ENCODE results near the gene ABCC6. TPM values are rescaled to one million over a fixed set of nuclear protein-coding genes. Genes with fewer than 3 reads are reported as not detected.
"Not testable (repeated sequence)": the region's sequence is repeated elsewhere in the genome, so short reads cannot be mapped to it uniquely, and the experiment has no call there.

Gene ABCC6
- polyA plus RNA-seq, 1 donor from 2014 or later: not detected

DNA sequence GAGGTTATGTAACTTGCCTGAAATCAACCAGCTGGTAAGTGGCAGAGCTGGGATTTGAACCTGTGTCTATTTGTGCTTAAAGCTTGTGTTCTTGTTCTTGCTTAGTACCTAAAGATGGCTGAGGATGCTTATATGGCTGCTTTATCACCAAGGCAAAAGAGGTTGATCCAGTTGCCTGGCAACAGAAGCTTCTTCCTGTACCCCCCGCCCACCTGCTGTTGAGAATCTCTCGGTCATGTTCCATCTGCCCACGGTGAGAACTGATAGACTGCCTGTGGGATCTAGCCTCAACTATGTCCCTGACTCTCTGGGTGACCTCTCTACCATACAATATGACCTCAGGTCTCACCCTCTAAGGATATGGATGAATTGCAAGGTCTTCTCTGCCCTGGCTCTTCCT lies 60.7 kb downstream of the ABCC6 start:
- Histone ChIP-seq H3K9me3 (ENCODE audit: low read length) (peaks cover 9% of the 10 kb centered on the region), H3F3A (ENCODE audit: insufficient read depth, low read length, poor library complexity, severe bottlenecking) (no peaks in the 10 kb centered on the region), H3K9me2 (ENCODE audit: insufficient read depth, low read length) (no peaks in the 10 kb centered on the region), H3K79me2 (replicated peaks; ENCODE audit: insufficient read depth, low read length) (no peaks in the 10 kb centered on the region), H3K4me3 (ENCODE audit: low read length) (no peak overlapping the region), H4K20me1 (ENCODE audit: insufficient read depth) (no peaks in the 10 kb centered on the region), H3K27ac (ENCODE audit: low read length) (no peak overlapping the region), H3K4me2 (ENCODE audit: low read length) (no peak overlapping the region), H3K9ac (ENCODE audit: low read length) (no peak overlapping the region), H3K36me3 (ENCODE audit: insufficient read depth, low read length) (no peaks in the 10 kb centered on the region), H3K27me3 (ENCODE audit: insufficient read depth, low read depth, low read length) (no peaks in the 10 kb centered on the region), H2AFZ (ENCODE audit: low read depth, low read length) (no peak overlapping the region)
- TF ChIP-seq MXI1 (conservative IDR thresholded peaks at IDR 0.05; ENCODE audit: poor library complexity, severe bottlenecking) (no peak), TAF1 (IDR thresholded peaks at IDR 0.05; ENCODE audit: low read depth) (no peak), REST (IDR thresholded peaks at IDR 0.05; ENCODE audit: borderline replicate concordance) (no peak), EZH2 (IDR thresholded peaks at IDR 0.05; ENCODE audit: borderline replicate concordance, insufficient read depth, low read length, poor library complexity, severe bottlenecking) (no peak), EP300 (conservative IDR thresholded peaks at IDR 0.05; ENCODE audit: poor library complexity, severe bottlenecking) (no peak), RAD21 (conservative IDR thresholded peaks at IDR 0.05) (no peak), SMC3 (conservative IDR thresholded peaks at IDR 0.05; ENCODE audit: poor library complexity) (no peak), POLR2AphosphoS5 (IDR thresholded peaks at IDR 0.05) (no peak)
- TF ChIP-seq, protein P1, sequence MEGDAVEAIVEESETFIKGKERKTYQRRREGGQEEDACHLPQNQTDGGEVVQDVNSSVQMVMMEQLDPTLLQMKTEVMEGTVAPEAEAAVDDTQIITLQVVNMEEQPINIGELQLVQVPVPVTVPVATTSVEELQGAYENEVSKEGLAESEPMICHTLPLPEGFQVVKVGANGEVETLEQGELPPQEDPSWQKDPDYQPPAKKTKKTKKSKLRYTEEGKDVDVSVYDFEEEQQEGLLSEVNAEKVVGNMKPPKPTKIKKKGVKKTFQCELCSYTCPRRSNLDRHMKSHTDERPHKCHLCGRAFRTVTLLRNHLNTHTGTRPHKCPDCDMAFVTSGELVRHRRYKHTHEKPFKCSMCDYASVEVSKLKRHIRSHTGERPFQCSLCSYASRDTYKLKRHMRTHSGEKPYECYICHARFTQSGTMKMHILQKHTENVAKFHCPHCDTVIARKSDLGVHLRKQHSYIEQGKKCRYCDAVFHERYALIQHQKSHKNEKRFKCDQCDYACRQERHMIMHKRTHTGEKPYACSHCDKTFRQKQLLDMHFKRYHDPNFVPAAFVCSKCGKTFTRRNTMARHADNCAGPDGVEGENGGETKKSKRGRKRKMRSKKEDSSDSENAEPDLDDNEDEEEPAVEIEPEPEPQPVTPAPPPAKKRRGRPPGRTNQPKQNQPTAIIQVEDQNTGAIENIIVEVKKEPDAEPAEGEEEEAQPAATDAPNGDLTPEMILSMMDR (IDR thresholded peaks at IDR 0.05; ENCODE audit: poor library complexity, severe bottlenecking): no peak

DNA sequence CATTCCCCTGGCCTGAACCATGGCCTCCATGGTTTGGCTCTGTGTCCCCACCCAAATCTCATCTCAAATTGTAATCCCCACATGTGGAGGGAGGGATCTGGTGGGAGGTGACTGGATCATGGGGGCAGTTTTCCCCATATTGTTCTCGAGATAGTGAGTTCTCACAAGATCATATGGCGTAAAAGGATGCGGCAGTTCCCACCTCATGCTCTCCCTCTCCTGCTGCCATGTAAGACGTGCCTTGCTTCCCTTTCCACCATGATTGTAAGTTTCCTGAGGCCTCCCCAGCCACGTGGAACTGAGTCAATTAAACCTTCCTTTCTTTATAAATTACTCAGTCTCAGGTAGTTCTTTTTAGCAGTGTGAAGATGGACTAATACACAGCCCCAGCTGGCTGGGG lies 61.5 kb downstream of the ABCC6 start:
- not testable (repeated sequence) for H4K20me1 ChIP-seq (ENCODE audit: insufficient read depth); H3K4me2 ChIP-seq (ENCODE audit: low read length); H3K79me2 ChIP-seq (replicated peaks; ENCODE audit: insufficient read depth, low read length); H3K9ac ChIP-seq (ENCODE audit: low read length); H3K9me3 ChIP-seq (ENCODE audit: low read length); H3K4me3 ChIP-seq (ENCODE audit: low read length); H3F3A ChIP-seq (ENCODE audit: insufficient read depth, low read length, poor library complexity, severe bottlenecking); H3K27me3 ChIP-seq (ENCODE audit: insufficient read depth, low read depth, low read length); H3K27ac ChIP-seq (ENCODE audit: low read length); H3K9me2 ChIP-seq (ENCODE audit: insufficient read depth, low read length); H2AFZ ChIP-seq (ENCODE audit: low read depth, low read length); H3K36me3 ChIP-seq (ENCODE audit: insufficient read depth, low read length)

- Histone ChIP-seq H3K36me3 (ENCODE audit: insufficient read depth, low read length) (no peaks in the 10 kb centered on the region), H3F3A (ENCODE audit: insufficient read depth, low read length, poor library complexity, severe bottlenecking) (no peaks in the 10 kb centered on the region), H3K27ac (ENCODE audit: low read length) (no peak overlapping the region), H3K4me3 (ENCODE audit: low read length) (no peak overlapping the region), H3K4me2 (ENCODE audit: low read length) (no peak overlapping the region), H3K9me3 (ENCODE audit: low read length) (peaks cover 9% of the 10 kb centered on the region), H3K9ac (ENCODE audit: low read length) (no peak overlapping the region), H3K9me2 (ENCODE audit: insufficient read depth, low read length) (no peaks in the 10 kb centered on the region), H3K79me2 (replicated peaks; ENCODE audit: insufficient read depth, low read length) (no peaks in the 10 kb centered on the region), H3K27me3 (ENCODE audit: insufficient read depth, low read depth, low read length) (no peaks in the 10 kb centered on the region), H2AFZ (ENCODE audit: low read depth, low read length) (no peak overlapping the region), H4K20me1 (ENCODE audit: insufficient read depth) (no peaks in the 10 kb centered on the region)
- TF ChIP-seq EP300 (conservative IDR thresholded peaks at IDR 0.05; ENCODE audit: poor library complexity, severe bottlenecking): no peak
- no peak for TF ChIP-seq REST (IDR thresholded peaks at IDR 0.05; ENCODE audit: borderline replicate concordance)
- TF ChIP-seq RAD21 (conservative IDR thresholded peaks at IDR 0.05): no peak
- TF ChIP-seq SMC3 (conservative IDR thresholded peaks at IDR 0.05; ENCODE audit: poor library complexity): no peak
These were observed 62.0 kb downstream of the ABCC6 start for GRCh38 chr16:16161319-16161718.

Data from neural cell (in vitro differentiated cells).